Upper lobe of left lung (tissue), 6 donors: ENCODE results near the gene HOXC5. TPM values are rescaled to one million over a fixed set of nuclear protein-coding genes. Genes with fewer than 3 reads are reported as not detected.
A peak's percentile ranks its signal among the peaks of the same experiment; 100 is the strongest.

Source experiments
- ATAC-seq, 2 donors: fragments of 200-7000 bp; cut with Tn5 transposase; one replicate each; pipeline ENCODE4 v1.9.1; 2022; ENCODE audit warnings: mild to moderate bottlenecking in 2 of 2, moderate library complexity in 2 of 2; ENCODE audit not compliant: low FRiP score in 2 of 2
- DNase-seq, 2 donors: peaks; one replicate each; pipeline ENCODE4 v3.0.0-alpha.2; 2019 to 2020
- H3K27ac ChIP-seq, 4 donors: fragments of 200-600 bp; sonication (generic); one replicate each; pipeline ENCODE4 v1.5.1; 2016 to 2019
- H3K27me3 ChIP-seq, 4 donors: fragments of 200-600 bp; sonication (generic); one replicate each; pipeline ENCODE4 v1.5.1; 2017 to 2019
- H3K36me3 ChIP-seq, 4 donors: fragments of 200-600 bp; sonication (generic); one replicate each; pipeline ENCODE4 v1.5.1; 2016 to 2019
- H3K4me1 ChIP-seq, 4 donors: fragments of 200-600 bp; sonication (generic); one replicate each; pipeline ENCODE4 v1.5.1; 2018 to 2019
- H3K4me3 ChIP-seq, 4 donors: fragments of 200-600 bp; sonication (generic); one replicate each; pipeline ENCODE4 v1.5.1; 2017 to 2019; ENCODE audit warnings: mild to moderate bottlenecking in 2 of 4, moderate library complexity in 1 of 4
- H3K9me3 ChIP-seq, 4 donors: fragments of 200-600 bp; sonication (generic); one replicate each; pipeline ENCODE4 v1.5.1; 2018 to 2019
- EP300 ChIP-seq, 4 donors: sonication (generic); formaldehyde crosslinking; IDR thresholded peaks; one replicate each; pipeline ENCODE4 v1.5.1; 2017; ENCODE audit warnings: antibody characterized with exemption in 4 of 4, control low read depth in 2 of 4
- POLR2A ChIP-seq, 4 donors: fragments of 450-650 bp; IDR thresholded peaks; one replicate each; pipeline ENCODE4 v1.5.1; 2016 to 2017; ENCODE audit warnings: antibody characterized with exemption in 4 of 4, mild to moderate bottlenecking in 2 of 4
- POLR2AphosphoS5 ChIP-seq, 2 donors: sonication (generic); formaldehyde crosslinking; IDR thresholded peaks; one replicate each; pipeline ENCODE4 v1.5.1; 2017; ENCODE audit warnings: antibody characterized with exemption in 2 of 2
- WGBS, 2 donors: methylation state at CpG; one replicate each; pipeline ENCODE4 v1.1.5; 2017 to 2018; 5-methylcytosine and 5-hydroxymethylcytosine counted together
- total RNA-seq, 6 donors: library from RNA; depleted of rRNA in 4 of 6; stranded (reverse); fragments of >200 nt in 4 of 6; gene quantifications; one replicate each; pipeline versions ENCODE4 v1.1.0 to v1.2.1, GENCODE V29; 2016 to 2021
- TF ChIP-seq, protein P1 (sequence below), 6 experiments: fragments of 450-650 bp in 4 of 6; fragments of 200-600 bp in 2 of 6; sonication (generic) in 2 of 6; IDR thresholded peaks; one replicate each; pipeline ENCODE4 v1.5.1; 2016 to 2019; ENCODE audit warnings: antibody characterized with exemption in 6 of 6
- donor health status: DM: no; HTN: no; CAD: no; lungs with moderate emphysema.
- donor health status: DM: no; HTN: yes; CAD: no; lungs with severe emphysema.

The HOXC5 gene
- total RNA-seq, 6 donors from 2014 or later, result 0.11 to 0.22 (median 0.17) TPM; not detected in 3

DNA sequence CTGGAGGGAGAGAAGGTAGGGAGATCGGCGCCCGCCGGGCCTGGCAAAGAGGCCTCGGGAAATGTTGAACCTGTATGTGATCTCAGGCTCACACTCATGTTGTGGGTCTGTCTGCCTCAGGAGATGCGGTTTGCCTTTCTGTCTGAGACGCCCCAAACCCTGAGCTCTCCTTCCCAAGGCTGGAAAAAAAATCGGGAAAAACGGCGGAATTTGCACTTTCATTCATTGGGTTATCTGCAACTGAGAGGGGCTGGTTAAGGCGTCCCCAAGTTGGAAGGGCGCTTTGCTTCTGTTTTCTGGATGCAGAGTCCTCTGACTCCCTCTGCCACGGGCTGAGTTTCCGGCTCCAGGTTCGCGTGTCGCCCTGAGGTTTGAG, 37.9 kb upstream of the HOXC5 start:
- Histone ChIP-seq H3K27me3 (peaks cover 2 to 91% (median 57%) of the 10 kb centered on the region in 4 donors), H3K36me3 (no peaks in the 10 kb centered on the region), H3K4me3 (peak overlapping the region in 3 of 4 donors; percentile 44 to 62 (median 48)), H3K9me3 (no peaks in the 10 kb centered on the region), H3K4me1 (peaks cover 22 to 40% (median 32%) of the 10 kb centered on the region in 4 donors), H3K27ac (no peak overlapping the region)
- ATAC-seq (no peak), DNase-seq (no peak)
- WGBS, 2 donors, result 4% methylated on average over 14 to 17 of the region's 17 CpGs
- TF ChIP-seq EP300 (IDR thresholded peaks at IDR 0.05) (no peak), POLR2AphosphoS5 (IDR thresholded peaks at IDR 0.05) (no peak), POLR2A (IDR thresholded peaks at IDR 0.05) (no peak)
- TF ChIP-seq, protein P1, sequence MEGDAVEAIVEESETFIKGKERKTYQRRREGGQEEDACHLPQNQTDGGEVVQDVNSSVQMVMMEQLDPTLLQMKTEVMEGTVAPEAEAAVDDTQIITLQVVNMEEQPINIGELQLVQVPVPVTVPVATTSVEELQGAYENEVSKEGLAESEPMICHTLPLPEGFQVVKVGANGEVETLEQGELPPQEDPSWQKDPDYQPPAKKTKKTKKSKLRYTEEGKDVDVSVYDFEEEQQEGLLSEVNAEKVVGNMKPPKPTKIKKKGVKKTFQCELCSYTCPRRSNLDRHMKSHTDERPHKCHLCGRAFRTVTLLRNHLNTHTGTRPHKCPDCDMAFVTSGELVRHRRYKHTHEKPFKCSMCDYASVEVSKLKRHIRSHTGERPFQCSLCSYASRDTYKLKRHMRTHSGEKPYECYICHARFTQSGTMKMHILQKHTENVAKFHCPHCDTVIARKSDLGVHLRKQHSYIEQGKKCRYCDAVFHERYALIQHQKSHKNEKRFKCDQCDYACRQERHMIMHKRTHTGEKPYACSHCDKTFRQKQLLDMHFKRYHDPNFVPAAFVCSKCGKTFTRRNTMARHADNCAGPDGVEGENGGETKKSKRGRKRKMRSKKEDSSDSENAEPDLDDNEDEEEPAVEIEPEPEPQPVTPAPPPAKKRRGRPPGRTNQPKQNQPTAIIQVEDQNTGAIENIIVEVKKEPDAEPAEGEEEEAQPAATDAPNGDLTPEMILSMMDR (IDR thresholded peaks at IDR 0.05), result no peak

DNA sequence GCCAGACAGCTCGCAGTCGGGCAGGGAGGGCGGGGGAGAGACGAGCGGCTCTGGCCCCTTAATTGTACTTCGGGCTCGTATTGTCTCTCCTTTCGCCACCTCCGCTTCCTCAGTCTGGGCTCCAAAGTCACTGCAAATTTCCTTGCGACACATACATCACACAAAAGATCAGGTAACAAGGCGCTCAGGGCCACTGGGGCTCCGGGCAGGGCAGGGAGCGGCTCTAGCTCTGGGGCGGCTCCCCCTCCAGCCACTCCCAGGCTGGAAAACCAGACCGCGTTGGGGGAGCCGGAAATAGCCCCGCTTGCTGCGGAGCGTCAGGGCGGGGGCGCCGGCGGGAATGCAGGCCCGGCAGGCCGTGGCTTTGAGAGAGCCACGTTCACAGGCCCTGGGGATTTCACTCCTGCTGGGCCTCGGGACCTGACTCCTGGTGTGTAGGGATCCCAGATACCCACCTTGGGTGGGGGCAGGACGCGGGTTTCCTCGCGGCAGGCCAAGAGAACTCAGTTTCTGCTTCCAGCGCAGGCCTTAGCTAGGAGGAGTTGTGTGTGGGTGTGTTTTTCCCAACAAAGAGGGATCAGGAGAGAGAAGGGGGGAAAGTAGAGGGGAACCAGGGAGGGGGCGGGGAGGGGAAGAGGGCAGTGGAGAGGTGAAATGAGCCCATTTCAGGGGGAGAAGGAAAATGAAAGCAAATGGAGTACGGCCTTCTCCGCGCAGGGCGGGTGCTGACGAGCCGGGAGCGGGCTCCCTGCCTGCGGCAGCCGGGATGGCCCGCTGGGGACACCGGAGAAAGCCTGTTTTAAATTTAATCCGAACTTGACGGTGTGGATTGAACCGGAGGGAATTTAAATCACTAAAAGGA, 37.2 kb upstream of the HOXC5 start:
- no peaks in the 10 kb centered on the region for H3K9me3 ChIP-seq
- no peak for TF ChIP-seq POLR2A (IDR thresholded peaks at IDR 0.05)
- no peak for TF ChIP-seq EP300 (IDR thresholded peaks at IDR 0.05)
- TF ChIP-seq POLR2AphosphoS5 (IDR thresholded peaks at IDR 0.05), result no peak
- TF ChIP-seq, protein P1 (IDR thresholded peaks at IDR 0.05), result no peak
- H3K36me3 ChIP-seq, result no peaks in the 10 kb centered on the region
- peaks cover 2 to 95% (median 60%) of the 10 kb centered on the region in 4 donors for H3K27me3 ChIP-seq
- WGBS, 2 donors, result 0 to 3% methylated on average over 32 to 37 of the region's 48 CpGs
- DNase-seq (peak in 1 of 2 donors; percentile 86), ATAC-seq (peak in 1 of 2 donors; percentile 74)
- peak overlapping the region; percentile 16 to 62 (median 46) for H3K4me3 ChIP-seq
- peaks cover 27 to 46% (median 38%) of the 10 kb centered on the region in 4 donors for H3K4me1 ChIP-seq
- H3K27ac ChIP-seq, result no peak overlapping the region

DNA sequence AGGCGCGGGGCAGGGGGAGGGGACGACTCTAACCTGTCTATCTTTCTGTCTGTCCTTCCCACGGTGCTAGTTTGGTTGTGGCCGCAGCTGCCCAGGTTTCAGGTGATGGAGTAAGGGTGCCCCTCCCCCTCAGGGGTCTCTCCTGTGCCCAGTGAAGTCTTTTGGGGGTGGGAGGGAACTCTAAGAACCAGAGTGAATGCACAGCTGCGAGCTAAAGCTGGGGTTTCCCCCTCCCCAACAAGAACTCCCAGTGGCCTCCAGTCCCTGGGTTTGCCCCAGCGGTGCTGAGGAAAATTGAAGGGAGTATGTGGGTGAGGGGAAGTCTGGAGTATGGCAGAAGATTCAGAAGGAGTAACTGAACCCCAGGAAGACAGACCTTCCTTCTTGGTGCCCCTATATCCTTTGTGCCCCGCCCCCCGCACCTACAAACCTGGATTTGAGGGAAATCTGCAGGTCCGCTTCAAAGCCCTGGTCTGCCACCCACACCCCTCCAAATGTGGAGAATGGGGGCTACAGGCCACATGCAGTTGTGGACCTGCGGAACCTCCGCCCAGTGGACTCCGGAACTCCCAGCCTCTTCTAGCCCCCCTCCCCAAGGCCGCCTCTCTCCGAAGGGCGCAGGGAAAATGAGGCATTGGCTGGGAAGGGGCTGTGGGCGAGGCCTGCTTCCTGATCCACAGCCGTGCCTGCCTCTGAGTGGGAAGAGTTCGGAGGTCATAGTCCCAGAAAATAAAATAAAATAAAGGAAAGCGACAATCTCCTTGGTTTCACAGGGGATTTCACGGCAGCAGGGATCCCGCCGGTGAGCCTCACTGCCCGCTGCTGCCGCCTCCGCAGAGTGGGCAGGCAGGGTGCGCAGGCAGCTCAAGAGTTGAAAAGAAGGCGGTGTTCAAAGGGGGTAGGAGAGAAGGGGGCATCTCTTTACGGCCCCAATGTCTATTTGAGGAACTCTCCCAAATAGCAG, 36.3 kb upstream of the HOXC5 start:
- Histone ChIP-seq H3K36me3 (no peaks in the 10 kb centered on the region), H3K4me3 (peak overlapping the region; percentile 16 to 62 (median 46)), H3K27me3 (peaks cover 3 to 95% (median 62%) of the 10 kb centered on the region in 4 donors), H3K9me3 (no peaks in the 10 kb centered on the region), H3K27ac (no peak overlapping the region), H3K4me1 (peaks cover 28 to 48% (median 39%) of the 10 kb centered on the region in 4 donors)
- TF ChIP-seq, protein P1 (IDR thresholded peaks at IDR 0.05), result no peak
- no peak for TF ChIP-seq POLR2A (IDR thresholded peaks at IDR 0.05)
- TF ChIP-seq POLR2AphosphoS5 (IDR thresholded peaks at IDR 0.05), result no peak
- no peak for TF ChIP-seq EP300 (IDR thresholded peaks at IDR 0.05)
- ATAC-seq (no peak), DNase-seq (peak in 1 of 2 donors; percentile 35)
- WGBS, 2 donors, result 35 to 39% methylated on average over 29 of the region's 29 CpGs

DNA sequence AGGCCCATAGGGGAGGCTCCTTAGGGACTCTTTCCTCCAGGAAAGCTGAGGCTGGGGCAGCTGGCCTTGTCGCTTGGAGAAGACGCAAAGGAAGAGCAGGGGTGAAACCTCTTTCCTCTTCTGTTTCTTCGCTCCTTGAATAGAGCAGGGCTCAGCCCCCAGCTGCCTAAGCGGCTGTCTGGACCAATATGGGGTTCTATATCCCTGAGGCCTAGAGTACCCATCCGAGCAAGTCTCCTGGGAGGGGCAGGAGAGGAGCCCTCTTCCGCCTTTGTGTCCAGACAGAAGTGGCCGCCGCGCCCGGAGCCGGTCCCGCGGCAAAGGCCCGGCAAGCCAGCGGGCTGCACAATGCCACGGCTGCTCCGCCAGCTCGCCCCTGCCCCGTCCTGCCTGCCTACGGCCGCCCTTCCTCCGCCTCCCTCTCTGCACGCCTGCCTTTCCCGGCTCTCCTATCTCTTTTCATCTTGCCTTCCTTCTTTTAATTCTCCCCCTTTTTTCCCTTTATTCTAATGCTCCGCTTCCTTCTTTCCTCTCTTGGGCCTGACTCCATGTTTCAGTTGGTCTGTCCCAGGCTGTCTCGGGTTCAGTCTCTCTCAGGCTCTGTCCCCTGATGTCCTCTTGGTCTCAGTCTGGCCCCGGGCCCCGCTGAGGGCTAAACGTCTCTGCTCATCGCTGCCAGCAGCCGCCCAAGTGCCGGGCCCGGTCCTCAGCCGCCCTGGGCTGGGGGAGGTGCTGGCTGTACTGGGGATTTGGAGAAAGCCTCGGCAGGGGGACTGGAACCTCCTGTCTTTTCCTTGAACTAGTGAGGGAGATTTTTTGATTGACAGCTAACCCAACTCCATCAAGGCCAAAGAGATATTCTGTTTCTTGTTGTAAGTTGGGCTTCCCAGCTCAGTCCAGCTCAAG, 35.4 kb upstream of the HOXC5 start:
- H3K4me1 ChIP-seq, result peaks cover 28 to 48% (median 39%) of the 10 kb centered on the region in 4 donors
- no peaks in the 10 kb centered on the region for H3K9me3 ChIP-seq
- 16% methylated on average over 33 to 35 of the region's 35 CpGs for WGBS, 2 donors
- H3K4me3 ChIP-seq, result no peak overlapping the region
- DNase-seq (peak in 1 of 2 donors; percentile 82), ATAC-seq (no peak)
- no peak overlapping the region for H3K27ac ChIP-seq
- peaks cover 3 to 96% (median 62%) of the 10 kb centered on the region in 4 donors for H3K27me3 ChIP-seq
- no peaks in the 10 kb centered on the region for H3K36me3 ChIP-seq
- TF ChIP-seq EP300 (IDR thresholded peaks at IDR 0.05) (no peak), POLR2A (IDR thresholded peaks at IDR 0.05) (no peak), POLR2AphosphoS5 (IDR thresholded peaks at IDR 0.05) (no peak)
- TF ChIP-seq, protein P1 (IDR thresholded peaks at IDR 0.05), result no peak
